Measurements from ENCODE around the gene ST6GALNAC6. TPM values are rescaled to one million over a fixed set of nuclear protein-coding genes. Genes with fewer than 3 reads are reported as not detected.
A peak's percentile ranks its signal among the peaks of the same experiment; 100 is the strongest.

The ST6GALNAC6 gene
- total RNA-seq, 2 experiments from 2014 or later = 44.5 to 45.1 TPM

DNA sequence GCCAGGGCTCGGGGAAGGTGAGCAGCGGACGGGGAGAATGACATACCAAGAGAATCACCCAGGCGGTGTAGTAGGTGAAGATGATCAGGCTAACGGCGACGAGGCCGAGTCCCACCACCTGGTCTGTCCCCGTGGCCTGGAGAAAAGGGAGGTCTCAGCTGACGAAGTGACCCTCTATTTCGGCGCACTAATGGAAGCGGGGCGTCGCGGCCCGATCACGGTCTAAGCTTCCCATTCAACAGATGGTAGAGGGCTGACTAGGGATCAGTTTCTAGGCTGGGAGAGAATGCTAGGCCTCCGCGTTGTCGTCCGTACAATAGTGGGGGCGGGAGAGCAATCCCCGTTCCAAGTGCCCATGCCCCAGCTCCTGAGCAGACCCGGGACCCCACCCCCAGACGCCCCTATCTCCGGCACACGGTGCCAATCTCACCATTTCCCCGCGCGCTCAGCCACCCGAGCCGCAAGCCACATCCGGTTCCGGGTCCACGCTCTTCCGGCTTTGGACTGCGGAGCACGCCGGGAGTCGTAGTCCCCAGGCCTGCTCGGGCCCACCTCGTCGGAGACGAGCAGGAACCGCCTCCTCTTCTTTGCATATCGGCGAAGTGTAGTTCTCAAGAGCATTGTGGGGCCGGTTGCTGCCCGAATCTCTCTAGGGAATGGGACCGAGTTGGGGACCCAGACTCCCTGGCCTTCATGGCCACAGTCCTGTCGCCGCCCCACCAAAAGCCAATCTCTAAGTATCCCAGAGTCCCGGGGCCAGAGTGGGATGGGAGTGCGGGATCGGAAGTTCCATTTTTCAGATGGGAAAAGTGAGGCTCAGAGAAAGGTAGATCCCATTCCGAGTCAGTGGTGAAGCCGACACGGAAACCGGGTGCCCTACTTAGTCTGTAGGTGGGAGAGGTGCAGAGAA, 38.2 kb upstream of the ST6GALNAC6 start, which contains the start of gene DPM2:
Gene DPM2 (minus strand): TSS at position 467 of the 910 bp plus-strand sequence. CDS start 34 bp downstream, at position 433.
- peak; percentile 93 for DNase-seq
- H3K27me3 Mint-ChIP-seq = peaks cover 4% of the 10 kb centered on the region
- H3K36me3 Mint-ChIP-seq = peaks cover 25% of the 10 kb centered on the region
- H3K4me3 Mint-ChIP-seq = peak within 1 kb of the TSS; percentile 95
- H3K4me1 Mint-ChIP-seq = peaks cover 23% of the 10 kb centered on the region
- H3K27ac Mint-ChIP-seq = peak within 1 kb of the TSS; percentile 94
- H3K9me3 Mint-ChIP-seq = no peaks in the 10 kb centered on the region

DNA sequence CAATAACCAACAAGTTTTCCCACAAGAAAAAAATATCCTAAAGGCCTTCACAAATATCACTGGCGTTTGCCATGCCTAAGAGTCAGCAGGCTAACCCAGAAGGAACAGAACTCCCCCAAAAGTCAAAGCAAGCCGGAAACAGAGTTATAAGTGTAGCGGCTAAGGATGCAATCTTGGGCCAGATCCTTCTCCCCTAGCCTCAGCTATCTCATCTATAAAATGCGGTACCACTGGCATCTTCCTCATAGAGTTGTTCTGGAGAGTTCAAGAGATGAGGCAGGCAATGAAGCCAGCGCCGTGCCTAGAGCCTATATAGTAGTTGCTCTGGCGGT, 37.6 kb upstream of the ST6GALNAC6 start:
- Mint-ChIP-seq H3K36me3 (peaks cover 22% of the 10 kb centered on the region), H3K4me1 (peaks cover 23% of the 10 kb centered on the region), H3K4me3 (peak overlapping the region; percentile 95), H3K27ac (peak overlapping the region; percentile 94), H3K27me3 (peaks cover 4% of the 10 kb centered on the region), H3K9me3 (no peaks in the 10 kb centered on the region)
- no peak for DNase-seq

DNA sequence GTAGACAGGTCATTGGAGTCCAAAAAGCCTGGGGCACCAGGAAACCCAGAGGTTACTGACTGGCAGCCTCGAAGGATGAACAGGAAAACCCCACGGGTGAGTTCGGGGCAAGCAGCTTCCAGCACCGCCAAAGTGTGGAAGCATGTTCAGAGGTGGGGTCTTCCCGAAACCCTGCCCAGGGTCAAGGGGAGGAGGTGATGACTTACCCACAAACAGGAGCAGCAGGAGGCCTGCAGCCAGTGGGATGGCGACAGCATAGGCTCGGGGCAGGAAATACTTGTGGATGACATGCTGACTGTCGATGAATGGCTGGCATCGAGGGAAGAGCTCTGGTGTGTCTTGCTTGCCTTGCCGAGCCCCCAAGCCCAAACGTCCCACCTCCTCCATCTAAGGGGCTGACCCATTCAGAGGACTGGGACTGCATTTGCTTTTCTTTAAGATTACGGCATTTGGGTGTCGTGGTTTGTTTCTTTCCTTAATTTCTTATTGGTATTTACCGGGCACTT, 37.0 kb upstream of the ST6GALNAC6 start:
- Mint-ChIP-seq H3K9me3 (no peaks in the 10 kb centered on the region), H3K4me3 (peak overlapping the region; percentile 95), H3K36me3 (peaks cover 22% of the 10 kb centered on the region), H3K27ac (peak overlapping the region; percentile 94), H3K4me1 (peaks cover 25% of the 10 kb centered on the region), H3K27me3 (peaks cover 4% of the 10 kb centered on the region)
- DNase-seq = no peak

DNA sequence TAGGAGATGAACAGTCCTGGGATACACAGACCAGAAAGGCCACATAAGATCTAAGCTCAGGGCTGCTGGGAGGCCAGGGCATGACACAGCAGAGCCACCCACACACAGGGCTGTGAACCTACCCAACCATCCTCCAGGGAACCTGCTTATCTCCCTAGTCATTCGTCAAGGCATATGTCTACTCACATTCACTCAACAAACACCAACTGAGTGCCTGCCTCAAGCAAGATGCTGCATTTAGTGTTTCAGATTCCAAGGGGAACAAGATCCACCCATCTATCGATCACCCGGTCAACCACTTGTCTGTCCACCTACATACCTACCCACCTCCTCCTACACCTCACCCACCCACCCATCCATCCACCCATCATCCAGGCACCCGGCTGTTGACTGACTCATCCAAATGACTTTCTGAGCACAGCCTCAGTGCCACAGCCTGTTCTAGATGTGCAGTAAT, 36.4 kb upstream of the ST6GALNAC6 start:
- Mint-ChIP-seq H3K9me3 (no peaks in the 10 kb centered on the region), H3K36me3 (peaks cover 22% of the 10 kb centered on the region), H3K4me3 (peak overlapping the region; percentile 95), H3K27ac (peak overlapping the region; percentile 44), H3K27me3 (peaks cover 4% of the 10 kb centered on the region), H3K4me1 (peaks cover 30% of the 10 kb centered on the region)
- no peak for DNase-seq

DNA sequence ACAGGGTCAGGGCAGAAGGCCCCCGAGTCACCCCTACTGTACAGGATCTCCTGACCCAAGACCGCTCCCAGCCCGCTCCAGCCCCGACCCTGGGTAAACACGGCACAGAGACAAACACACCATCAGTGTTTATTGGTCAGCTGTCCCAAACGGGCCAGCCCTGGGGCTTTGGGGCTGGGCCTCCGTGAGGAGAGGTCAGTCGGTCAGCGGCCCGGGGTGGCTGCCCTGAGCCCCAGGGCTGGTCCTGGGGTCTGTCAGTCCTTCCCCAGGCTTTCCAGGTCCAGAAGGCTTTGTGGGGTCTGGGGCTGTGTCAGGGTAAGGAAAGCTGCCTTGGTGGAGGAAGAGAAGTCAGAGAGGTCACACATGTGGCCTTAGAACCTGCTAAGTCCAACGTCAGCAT, 35.6 kb upstream of the ST6GALNAC6 start:
- DNase-seq = no peak
- H3K27me3 Mint-ChIP-seq = peaks cover 4% of the 10 kb centered on the region
- peaks cover 32% of the 10 kb centered on the region for H3K4me1 Mint-ChIP-seq
- no peak overlapping the region for H3K27ac Mint-ChIP-seq
- H3K36me3 Mint-ChIP-seq = peaks cover 22% of the 10 kb centered on the region
- no peaks in the 10 kb centered on the region for H3K9me3 Mint-ChIP-seq
- H3K4me3 Mint-ChIP-seq = no peak overlapping the region

DNA sequence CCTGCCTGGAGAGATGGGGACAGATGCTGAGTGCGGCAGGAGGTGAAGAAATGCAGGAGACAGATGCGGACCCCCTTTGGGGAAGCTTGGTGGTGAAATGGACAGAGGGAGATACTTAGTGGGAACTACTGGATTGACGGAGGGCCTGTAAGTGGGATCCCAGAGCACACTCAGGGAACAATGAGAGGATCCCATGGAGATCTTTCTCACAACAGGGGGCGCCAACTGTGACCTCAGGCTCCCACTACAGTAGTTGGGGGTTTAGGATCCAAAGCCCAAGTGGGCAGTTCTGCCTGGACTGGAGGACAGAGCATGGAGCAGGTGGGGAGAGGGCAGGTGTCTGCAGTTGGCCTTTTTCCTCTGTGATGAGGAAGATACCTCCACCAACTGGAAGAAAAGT, 34.8 kb upstream of the ST6GALNAC6 start:
- no peak overlapping the region for H3K27ac Mint-ChIP-seq

DNA sequence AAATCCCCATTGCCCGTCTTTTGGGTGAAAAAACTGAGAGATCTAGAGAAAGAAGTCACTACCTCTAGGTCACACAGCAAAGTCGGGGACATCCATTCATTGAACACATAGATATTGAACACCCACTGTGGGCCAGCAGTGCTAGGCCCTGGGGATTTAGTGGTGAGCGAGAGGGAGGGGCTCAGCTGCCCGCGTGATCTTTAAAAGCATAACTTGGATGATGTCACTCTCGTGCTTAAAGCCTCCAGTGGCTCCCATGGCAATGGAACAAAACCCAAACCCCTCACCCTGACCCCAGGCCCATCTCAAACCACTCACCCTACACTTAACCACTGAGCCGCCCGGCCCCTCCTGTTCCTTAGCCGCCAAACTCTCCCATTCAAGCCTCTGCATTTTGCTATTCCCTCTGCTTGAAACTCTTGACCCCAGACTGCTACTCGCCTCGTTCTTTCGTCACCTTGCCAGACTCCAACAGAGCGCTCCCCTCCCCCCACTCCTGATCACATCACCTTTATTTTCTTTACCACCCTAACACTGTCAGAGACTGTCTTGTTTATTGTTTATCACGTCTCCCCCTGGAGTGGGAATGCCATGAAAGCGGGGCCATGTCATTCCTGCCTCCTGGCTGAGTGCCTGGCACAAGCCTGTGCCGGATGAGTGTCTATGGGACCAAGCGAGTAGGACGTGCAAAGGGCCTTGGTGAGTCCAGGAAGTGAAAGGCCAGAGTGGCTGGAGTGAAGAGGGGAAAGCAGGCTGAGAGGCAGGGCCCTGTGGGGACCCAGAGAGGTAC, 31.9 kb upstream of the ST6GALNAC6 start:
- peaks cover 25% of the 10 kb centered on the region for H3K4me1 Mint-ChIP-seq
- H3K9me3 Mint-ChIP-seq = no peaks in the 10 kb centered on the region
- H3K27me3 Mint-ChIP-seq = no peaks in the 10 kb centered on the region
- no peak for DNase-seq
- H3K4me3 Mint-ChIP-seq = peak overlapping the region; percentile 24
- peak overlapping the region; percentile 30 for H3K27ac Mint-ChIP-seq
- H3K36me3 Mint-ChIP-seq = peaks cover 15% of the 10 kb centered on the region

More for the DNA sequence above, 34.8 kb upstream of the ST6GALNAC6 start:
- DNase-seq = no peak
- H3K9me3 Mint-ChIP-seq = no peaks in the 10 kb centered on the region
- peaks cover 34% of the 10 kb centered on the region for H3K4me1 Mint-ChIP-seq
- no peak overlapping the region for H3K4me3 Mint-ChIP-seq
- H3K27me3 Mint-ChIP-seq = peaks cover 4% of the 10 kb centered on the region
- peaks cover 22% of the 10 kb centered on the region for H3K36me3 Mint-ChIP-seq

DNA sequence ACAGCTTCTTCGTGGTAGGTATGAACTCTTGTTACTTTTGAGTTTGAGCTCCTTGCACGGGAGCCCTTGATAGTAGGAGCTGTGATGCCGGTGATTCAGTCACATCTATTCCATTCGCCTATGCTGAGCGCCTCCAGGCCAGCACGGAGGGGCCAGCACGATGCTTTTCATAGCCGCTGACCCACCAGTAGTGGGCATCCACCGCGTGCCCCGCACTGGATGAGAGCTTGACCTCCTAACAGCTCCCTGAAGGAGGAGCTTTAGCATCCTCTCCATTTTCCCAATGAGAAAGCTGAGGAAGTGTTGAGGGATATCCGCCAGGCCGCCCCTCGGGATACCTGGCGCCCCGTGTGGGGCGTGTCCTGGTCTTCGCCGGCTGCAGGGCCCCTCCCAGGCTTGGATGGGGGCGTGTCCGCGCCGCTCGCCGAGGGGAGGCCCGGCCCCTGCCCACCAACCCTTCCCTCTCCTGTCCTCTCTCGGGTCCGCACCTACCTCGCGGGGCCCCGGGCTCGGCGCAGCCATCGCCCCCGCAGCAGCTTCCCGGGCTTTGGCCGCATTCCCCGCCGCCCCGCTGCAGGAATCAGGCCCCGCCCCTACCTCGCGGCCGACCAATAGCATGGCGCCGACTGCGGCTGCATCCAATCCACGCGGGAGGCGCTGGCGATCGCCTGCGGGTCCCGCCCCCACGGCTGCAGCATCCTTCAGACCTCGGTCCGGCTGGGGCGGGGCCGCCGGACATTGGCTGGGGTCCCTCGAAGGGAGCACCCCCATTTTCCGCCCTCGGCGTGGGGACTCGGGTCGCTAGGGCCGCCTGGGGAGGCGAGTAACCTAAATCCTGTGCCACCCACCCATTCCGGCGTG, 31.1 kb upstream of the ST6GALNAC6 start, which contains the start of gene PIP5KL1:
Gene PIP5KL1 (minus strand): TSS at position 547 of the 861 bp plus-strand sequence. CDS start 25 bp downstream, at position 522.
- H3K27ac Mint-ChIP-seq = peak within 1 kb of the TSS; percentile 30
- H3K4me1 Mint-ChIP-seq = peaks cover 19% of the 10 kb centered on the region
- peak within 1 kb of the TSS; percentile 42 for H3K4me3 Mint-ChIP-seq
- DNase-seq = peak; percentile 78
- peaks cover 5% of the 10 kb centered on the region for H3K27me3 Mint-ChIP-seq
- H3K36me3 Mint-ChIP-seq = peaks cover 7% of the 10 kb centered on the region
- no peaks in the 10 kb centered on the region for H3K9me3 Mint-ChIP-seq

DNA sequence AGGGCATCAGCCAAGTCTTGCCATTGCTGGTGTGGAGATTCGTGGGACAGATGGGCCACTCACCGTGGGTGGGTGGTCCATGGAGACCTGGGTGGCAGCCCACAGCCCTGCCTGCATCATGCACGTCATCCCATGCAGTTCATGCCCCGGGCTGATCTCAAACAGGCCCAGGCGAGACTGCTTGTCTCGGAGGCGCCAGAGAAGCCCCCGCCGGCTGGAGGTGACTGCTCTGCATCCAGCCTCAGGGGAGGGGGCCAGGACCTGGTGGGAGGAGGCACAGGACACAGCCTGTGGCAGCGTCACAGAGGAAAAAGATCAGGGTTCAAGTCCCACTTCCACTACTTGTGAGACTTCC, 30.2 kb upstream of the ST6GALNAC6 start:
- Mint-ChIP-seq H3K9me3 (no peaks in the 10 kb centered on the region), H3K4me1 (peaks cover 16% of the 10 kb centered on the region), H3K4me3 (no peak overlapping the region), H3K36me3 (peaks cover 5% of the 10 kb centered on the region), H3K27ac (no peak overlapping the region), H3K27me3 (peaks cover 5% of the 10 kb centered on the region)
- no peak for DNase-seq

DNA sequence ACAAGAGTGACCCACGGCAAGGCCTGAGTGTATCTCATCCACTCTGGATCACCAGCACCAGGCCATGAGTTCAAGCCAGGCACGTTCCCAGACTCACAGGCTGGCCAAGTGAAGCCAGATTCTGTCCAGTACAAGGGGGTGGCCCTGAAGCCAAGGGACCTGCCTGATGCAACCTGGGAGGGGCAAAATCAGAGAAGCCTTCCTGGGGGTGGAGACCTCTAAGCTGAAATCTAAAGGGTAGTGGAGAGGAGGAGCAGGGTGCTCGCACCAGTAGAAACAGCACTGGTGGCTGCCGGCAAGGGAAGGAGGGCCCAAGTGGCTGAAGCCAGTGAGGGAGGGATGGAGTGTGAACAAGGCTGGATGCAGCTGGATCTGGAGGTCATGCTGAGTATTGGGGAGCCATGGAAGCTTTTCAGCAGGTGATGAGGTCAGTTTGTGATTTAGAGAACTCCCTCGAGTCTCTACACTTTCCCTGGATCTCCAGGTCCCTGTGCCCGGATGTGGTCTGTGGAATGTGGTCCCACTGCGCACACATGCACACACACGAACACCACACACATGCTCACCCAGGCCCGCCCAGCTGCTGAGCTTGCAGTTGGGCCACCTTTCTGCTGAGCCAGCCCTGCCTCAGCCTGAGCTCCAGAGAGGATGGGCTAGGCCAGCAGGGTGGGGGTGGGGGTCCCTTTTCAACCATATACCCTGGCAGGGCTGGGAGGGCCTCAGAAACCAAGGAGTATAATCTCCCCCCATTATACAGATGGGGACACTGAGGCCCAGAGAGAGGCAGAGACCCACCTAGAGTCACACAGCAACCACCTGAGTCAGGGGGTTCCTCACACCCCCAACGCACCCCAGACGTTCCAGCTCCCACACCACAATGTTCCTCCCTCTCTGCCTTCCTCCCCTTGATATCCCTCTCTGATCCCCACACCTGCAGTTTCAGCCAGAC, 29.5 kb upstream of the ST6GALNAC6 start:
- peaks cover 4% of the 10 kb centered on the region for H3K36me3 Mint-ChIP-seq
- no peak for DNase-seq
- no peaks in the 10 kb centered on the region for H3K9me3 Mint-ChIP-seq
- peaks cover 5% of the 10 kb centered on the region for H3K27me3 Mint-ChIP-seq
- H3K4me1 Mint-ChIP-seq = peaks cover 16% of the 10 kb centered on the region
- no peak overlapping the region for H3K27ac Mint-ChIP-seq
- H3K4me3 Mint-ChIP-seq = no peak overlapping the region

DNA sequence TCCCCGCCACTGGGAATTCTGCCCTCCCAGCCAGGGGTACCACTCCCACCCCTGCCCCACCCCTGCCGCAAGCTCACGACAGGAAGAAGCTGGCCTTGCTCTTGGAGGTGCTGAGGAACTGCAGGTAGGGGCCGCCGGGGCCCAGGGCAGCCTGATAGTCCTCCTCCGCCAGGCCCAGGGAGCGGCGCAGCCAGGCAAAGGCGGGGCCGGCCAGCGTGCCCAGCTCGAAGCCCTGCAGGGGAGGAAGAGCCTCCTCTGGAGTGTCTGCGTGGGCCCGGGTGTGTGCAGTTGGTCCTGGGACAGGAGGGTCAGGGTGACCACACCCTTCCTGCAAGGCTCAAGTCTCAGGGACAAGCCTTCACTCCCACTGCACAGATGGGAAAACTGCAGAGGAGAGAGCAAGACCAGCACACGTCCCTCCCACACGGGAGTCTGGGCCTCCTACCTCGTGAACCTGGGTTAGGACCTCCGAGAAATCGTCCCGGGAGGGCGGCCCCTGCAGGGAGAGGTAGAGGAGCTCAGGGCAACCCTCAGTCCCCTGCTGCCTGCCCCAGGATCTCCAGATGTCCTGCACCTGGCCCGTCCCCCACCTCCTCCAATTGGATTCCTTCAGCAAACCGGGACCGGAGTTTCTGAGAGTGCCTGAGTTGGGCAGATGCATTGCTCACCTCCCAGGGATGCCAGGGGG, 28.7 kb upstream of the ST6GALNAC6 start:
- Mint-ChIP-seq H3K4me3 (no peak overlapping the region), H3K27me3 (peaks cover 5% of the 10 kb centered on the region), H3K4me1 (peaks cover 16% of the 10 kb centered on the region), H3K9me3 (no peaks in the 10 kb centered on the region), H3K27ac (no peak overlapping the region), H3K36me3 (peaks cover 3% of the 10 kb centered on the region)
- DNase-seq = no peak

DNA sequence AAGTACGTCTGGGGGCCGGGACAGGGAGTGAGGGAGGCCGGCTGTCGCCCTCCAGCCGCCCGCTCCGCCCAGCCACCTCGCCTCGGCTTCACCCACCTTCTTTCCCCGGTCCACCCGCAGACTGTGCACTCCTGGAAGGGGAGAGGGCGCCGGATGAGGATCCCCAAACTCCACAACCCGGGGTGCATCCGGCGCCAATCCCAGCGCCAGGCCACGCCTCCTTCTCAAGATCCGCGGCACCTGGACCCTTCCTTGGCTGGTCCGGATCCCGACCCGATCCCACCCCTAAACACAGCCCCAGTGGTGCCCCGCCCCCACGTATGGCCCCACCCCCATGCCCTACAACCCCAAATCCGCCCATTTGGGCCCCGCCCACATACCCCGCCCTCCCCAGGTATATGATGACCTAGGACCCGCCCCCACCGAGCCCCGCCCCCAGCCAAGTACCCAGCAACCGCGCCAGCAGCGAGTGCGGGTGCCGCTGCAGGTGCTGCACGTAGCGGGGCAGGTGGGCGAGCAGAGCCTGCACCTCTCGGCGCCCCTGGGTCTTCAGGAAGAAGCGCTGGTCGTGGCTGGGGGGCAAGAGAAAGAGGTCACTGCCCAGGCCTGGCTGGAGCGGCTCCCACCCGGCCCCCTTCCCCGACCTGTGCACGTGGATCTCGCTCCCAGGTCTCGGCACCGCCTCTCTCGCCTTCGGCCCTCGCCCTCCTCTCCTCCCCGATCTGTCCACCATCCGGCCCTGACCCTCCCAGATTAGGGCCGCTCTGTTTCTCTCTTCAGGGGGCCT, 28.0 kb upstream of the ST6GALNAC6 start:
- Mint-ChIP-seq H3K27ac (no peak overlapping the region), H3K4me3 (peak overlapping the region; percentile 75)
- DNase-seq = peak; percentile 56

More for the DNA sequence above, 28.0 kb upstream of the ST6GALNAC6 start:
- Mint-ChIP-seq H3K9me3 (no peaks in the 10 kb centered on the region), H3K4me1 (peaks cover 16% of the 10 kb centered on the region), H3K27me3 (peaks cover 5% of the 10 kb centered on the region), H3K36me3 (no peaks in the 10 kb centered on the region)
